Left renal cortex interstitium (tissue), 4 donors: Measurements from ENCODE around the gene IL22. TPM values are rescaled to one million over a fixed set of nuclear protein-coding genes. Genes with fewer than 3 reads are reported as not detected.

Source experiments
- DNase-seq, 4 donors: peaks; one replicate each; pipeline ENCODE4 v3.0.0-alpha.2; 2013; ENCODE audit warnings: low read depth in 4 of 4, low spot score in 2 of 4, missing footprints in 1 of 4
- polyA plus RNA-seq, 4 donors: library from polyadenylated mRNA; unstranded; fragments of 120-200 nt; gene quantifications; one replicate each; pipeline ENCODE4 v1.2.1, GENCODE V29; 2013; ENCODE audit not compliant: insufficient read length in 4 of 4

IL22 gene
- polyA plus RNA-seq = not detected

- no peak for DNase-seq
Measured at GRCh38 chr12:68253504-68253903, at the start of gene IL22. Gene IL22 (minus strand): TSS chr12:68253604. CDS start chr12:68253448, 156 bp downstream.

GRCh38 chr12:68297929-68298328 is 44.5 kb upstream of the IL22 start:
- DNase-seq = no peak

GRCh38 chr12:68294251-68294650 is 40.8 kb upstream of the IL22 start:
- DNase-seq = no peak

GRCh38 chr12:68293347-68293746 is 39.9 kb upstream of the IL22 start:
- DNase-seq = no peak

- no peak for DNase-seq
Measured at GRCh38 chr12:68292151-68292943, 38.9 kb upstream of the IL22 start.

GRCh38 chr12:68291396-68292036 is 38.1 kb upstream of the IL22 start:
- DNase-seq = no peak

GRCh38 chr12:68290126-68290525 is 36.7 kb upstream of the IL22 start:
- no peak for DNase-seq

- DNase-seq = no peak
Measured at GRCh38 chr12:68287106-68287505, 33.7 kb upstream of the IL22 start.

- DNase-seq = no peak
Measured at GRCh38 chr12:68286396-68286795, 33.0 kb upstream of the IL22 start.

- no peak for DNase-seq
Measured at GRCh38 chr12:68285541-68285940, 32.1 kb upstream of the IL22 start.

- DNase-seq = no peak
Measured at GRCh38 chr12:68281322-68282077, 28.1 kb upstream of the IL22 start.

GRCh38 chr12:68280240-68280639 is 26.8 kb upstream of the IL22 start:
- DNase-seq = no peak

- no peak for DNase-seq
Measured at GRCh38 chr12:68279227-68280054, 26.0 kb upstream of the IL22 start.

- DNase-seq = no peak
Measured at GRCh38 chr12:68276402-68276930, 23.1 kb upstream of the IL22 start.

GRCh38 chr12:68272732-68273131 is 19.3 kb upstream of the IL22 start:
- DNase-seq = no peak

GRCh38 chr12:68271346-68271745 is 17.9 kb upstream of the IL22 start:
- DNase-seq = no peak

- DNase-seq = no peak
Measured at GRCh38 chr12:68270358-68270757, 17.0 kb upstream of the IL22 start.

GRCh38 chr12:68269779-68270178 is 16.4 kb upstream of the IL22 start:
- DNase-seq = no peak

- no peak for DNase-seq
Measured at GRCh38 chr12:68268967-68269366, 15.6 kb upstream of the IL22 start.

GRCh38 chr12:68267892-68268396 is 14.5 kb upstream of the IL22 start:
- DNase-seq = no peak
